GM23338 (cell line): ENCODE data around the gene SLC25A44. TPM values are rescaled to one million over a fixed set of nuclear protein-coding genes. Genes with fewer than 3 reads are reported as not detected.

Experiments used
- ATAC-seq: fragments of 200-7000 bp; cut with Tn5 transposase; 3 replicates; pipeline ENCODE4 v1.9.1; 2020
- DNase-seq: peaks from one replicate; pipeline ENCODE4 v3.0.0-alpha.2; 2015; ENCODE audit warnings: low spot score
- H2AFZ ChIP-seq: fragments of 200-600 bp; sonication (generic); 2 replicates; pipeline ENCODE4 v1.8.0; 2016; ENCODE audit warnings: antibody characterized with exemption, mild to moderate bottlenecking, moderate library complexity
- H3F3A ChIP-seq: fragments of 200-600 bp; sonication (generic); replicated peaks from 2 replicates; pipeline ENCODE4 v1.8.0; 2017; ENCODE audit warnings: antibody characterized with exemption, mixed run types, low read depth
- H3K27ac ChIP-seq: fragments of 200-600 bp; sonication (generic); 2 replicates; pipeline ENCODE4 v1.6.1; 2016; ENCODE audit warnings: low read depth
- H3K27me3 ChIP-seq: fragments of 200-600 bp; sonication (generic); 2 replicates; pipeline ENCODE4 v1.8.0; 2016; ENCODE audit warnings: mild to moderate bottlenecking, mixed run types, moderate library complexity; ENCODE audit not compliant: insufficient read depth
- H3K36me3 ChIP-seq: fragments of 200-600 bp; sonication (generic); 2 replicates; pipeline ENCODE4 v1.8.0; 2016; ENCODE audit warnings: mild to moderate bottlenecking; ENCODE audit not compliant: insufficient read depth
- H3K4me1 ChIP-seq: fragments of 200-600 bp; sonication (generic); 2 replicates; pipeline ENCODE4 v1.8.0; 2016; ENCODE audit warnings: mild to moderate bottlenecking, moderate library complexity; ENCODE audit not compliant: insufficient read depth
- H3K4me2 ChIP-seq: fragments of 200-600 bp; sonication (generic); 2 replicates; pipeline ENCODE4 v1.7.1; 2017; ENCODE audit warnings: mixed run types
- H3K4me3 ChIP-seq: fragments of 200-600 bp; sonication (generic); 2 replicates; pipeline ENCODE4 v1.6.1; 2016; ENCODE audit warnings: mixed run types
- H3K79me2 ChIP-seq: fragments of 200-600 bp; sonication (generic); replicated peaks from 2 replicates; pipeline ENCODE4 v1.8.0; 2017; ENCODE audit warnings: mild to moderate bottlenecking; ENCODE audit not compliant: insufficient read depth
- H3K9me2 ChIP-seq: fragments of 200-600 bp; sonication (generic); 2 replicates; pipeline ENCODE4 v1.8.0; 2017; ENCODE audit not compliant: insufficient read depth
- H4K20me1 ChIP-seq: fragments of 200-600 bp; sonication (generic); replicated peaks from 2 replicates; pipeline ENCODE4 v1.8.0; 2017; ENCODE audit warnings: mild to moderate bottlenecking; ENCODE audit not compliant: insufficient read depth
- H3K27ac Mint-ChIP-seq: 2 replicates; pipeline ENCODE4 v1.8.0; 2020; ENCODE audit warnings: inconsistent platforms, mild to moderate bottlenecking, moderate library complexity, mixed read lengths
- H3K27me3 Mint-ChIP-seq: 3 replicates; pipeline ENCODE4 v1.8.0; 2022; ENCODE audit warnings: low read depth, mild to moderate bottlenecking, moderate library complexity, mixed read lengths, inconsistent platforms; ENCODE audit not compliant: insufficient read depth, poor library complexity
- H3K36me3 Mint-ChIP-seq: 3 replicates; pipeline ENCODE4 v1.8.0; 2021; ENCODE audit warnings: low read depth, mild to moderate bottlenecking, inconsistent platforms, moderate library complexity, mixed read lengths
- H3K4me1 Mint-ChIP-seq: 3 replicates; pipeline ENCODE4 v1.8.0; 2020; ENCODE audit warnings: mild to moderate bottlenecking, inconsistent platforms, mixed read lengths
- H3K4me3 Mint-ChIP-seq: 3 replicates; pipeline ENCODE4 v1.8.0; 2021; ENCODE audit warnings: moderate library complexity, mild to moderate bottlenecking, inconsistent platforms, mixed read lengths
- H3K9me3 Mint-ChIP-seq: 3 replicates; pipeline ENCODE4 v1.8.0; 2020; ENCODE audit warnings: moderate library complexity, mild to moderate bottlenecking, inconsistent platforms, mixed read lengths
- EZH2 ChIP-seq: fragments of 200-600 bp; sonication (generic); IDR thresholded peaks from one replicate; pipeline ENCODE4 v1.8.0; 2017; ENCODE audit warnings: antibody characterized with exemption, mild to moderate bottlenecking, low read depth; ENCODE audit not compliant: unreplicated experiment
- EZH2phosphoT487 ChIP-seq: fragments of 200-600 bp; sonication (generic); IDR thresholded peaks from one replicate; pipeline ENCODE4 v1.8.1; 2018; ENCODE audit warnings: antibody characterized with exemption; ENCODE audit not compliant: unreplicated experiment
- JUNB ChIP-seq: IDR thresholded peaks from one replicate; pipeline ENCODE4 v1.6.1; 2016; ENCODE audit warnings: antibody characterized with exemption; ENCODE audit not compliant: unreplicated experiment
- POLR2AphosphoS5 ChIP-seq: IDR thresholded peaks from 2 replicates; pipeline ENCODE4 v1.6.1; 2016; ENCODE audit warnings: antibody characterized with exemption, low read depth
- ZNF331 ChIP-seq: fragments of 250-450 bp; sonication (Bioruptor Pico); IDR thresholded peaks from 2 replicates; pipeline ENCODE4 v1.5.0; 2020; ENCODE audit warnings: low read depth, mild to moderate bottlenecking, moderate library complexity
- polyA plus RNA-seq: library from polyadenylated mRNA; unstranded; fragments of >200 nt; fragmentation: Nextera tagmentation; extraction: Ambion mirVana; gene quantifications from 2 replicates; pipeline ENCODE4 v1.2.1, GENCODE V29; 2016
- total RNA-seq: library from RNA; depleted of rRNA; stranded (reverse); fragments of >200 nt; shearing (Covaris generic); gene quantifications from 2 replicates; pipeline ENCODE4 v1.2.3, GENCODE V29; 2014
- TF ChIP-seq, protein P1 (sequence below): fragments of 250-450 bp; sonication (Bioruptor Pico); IDR thresholded peaks from 2 replicates; pipeline ENCODE4 v1.5.0; 2020; ENCODE audit warnings: mild to moderate bottlenecking, moderate library complexity
- TF ChIP-seq, protein P2 (sequence below): IDR thresholded peaks from one replicate; pipeline ENCODE4 v1.6.1; 2018; ENCODE audit warnings: antibody characterized with exemption; ENCODE audit not compliant: unreplicated experiment

The SLC25A44 gene
- total and polyA plus RNA-seq, 2 experiments from 2014 or later: 7.0 to 25.1 TPM

DNA sequence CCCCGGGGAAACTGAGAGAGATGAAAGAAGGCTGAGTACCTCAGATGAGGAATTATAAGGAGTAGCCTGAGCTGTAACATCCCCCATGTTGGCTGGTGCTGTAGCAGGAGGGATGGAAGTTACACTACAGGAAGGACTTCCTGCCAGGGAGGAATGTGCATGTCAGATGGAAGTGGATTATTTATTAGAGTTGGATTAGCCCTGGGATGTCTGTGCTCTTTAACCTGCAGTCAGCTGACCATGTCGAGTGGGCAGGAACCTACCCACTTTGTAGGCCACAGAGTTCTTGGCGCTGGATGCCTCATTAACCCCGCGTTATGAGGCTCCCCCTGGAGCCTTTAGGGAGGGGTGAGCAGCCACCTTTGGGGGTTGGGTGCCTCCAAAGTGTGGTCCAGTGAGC lies 41.3 kb upstream of the SLC25A44 start (continued):
- TF ChIP-seq, protein P1, sequence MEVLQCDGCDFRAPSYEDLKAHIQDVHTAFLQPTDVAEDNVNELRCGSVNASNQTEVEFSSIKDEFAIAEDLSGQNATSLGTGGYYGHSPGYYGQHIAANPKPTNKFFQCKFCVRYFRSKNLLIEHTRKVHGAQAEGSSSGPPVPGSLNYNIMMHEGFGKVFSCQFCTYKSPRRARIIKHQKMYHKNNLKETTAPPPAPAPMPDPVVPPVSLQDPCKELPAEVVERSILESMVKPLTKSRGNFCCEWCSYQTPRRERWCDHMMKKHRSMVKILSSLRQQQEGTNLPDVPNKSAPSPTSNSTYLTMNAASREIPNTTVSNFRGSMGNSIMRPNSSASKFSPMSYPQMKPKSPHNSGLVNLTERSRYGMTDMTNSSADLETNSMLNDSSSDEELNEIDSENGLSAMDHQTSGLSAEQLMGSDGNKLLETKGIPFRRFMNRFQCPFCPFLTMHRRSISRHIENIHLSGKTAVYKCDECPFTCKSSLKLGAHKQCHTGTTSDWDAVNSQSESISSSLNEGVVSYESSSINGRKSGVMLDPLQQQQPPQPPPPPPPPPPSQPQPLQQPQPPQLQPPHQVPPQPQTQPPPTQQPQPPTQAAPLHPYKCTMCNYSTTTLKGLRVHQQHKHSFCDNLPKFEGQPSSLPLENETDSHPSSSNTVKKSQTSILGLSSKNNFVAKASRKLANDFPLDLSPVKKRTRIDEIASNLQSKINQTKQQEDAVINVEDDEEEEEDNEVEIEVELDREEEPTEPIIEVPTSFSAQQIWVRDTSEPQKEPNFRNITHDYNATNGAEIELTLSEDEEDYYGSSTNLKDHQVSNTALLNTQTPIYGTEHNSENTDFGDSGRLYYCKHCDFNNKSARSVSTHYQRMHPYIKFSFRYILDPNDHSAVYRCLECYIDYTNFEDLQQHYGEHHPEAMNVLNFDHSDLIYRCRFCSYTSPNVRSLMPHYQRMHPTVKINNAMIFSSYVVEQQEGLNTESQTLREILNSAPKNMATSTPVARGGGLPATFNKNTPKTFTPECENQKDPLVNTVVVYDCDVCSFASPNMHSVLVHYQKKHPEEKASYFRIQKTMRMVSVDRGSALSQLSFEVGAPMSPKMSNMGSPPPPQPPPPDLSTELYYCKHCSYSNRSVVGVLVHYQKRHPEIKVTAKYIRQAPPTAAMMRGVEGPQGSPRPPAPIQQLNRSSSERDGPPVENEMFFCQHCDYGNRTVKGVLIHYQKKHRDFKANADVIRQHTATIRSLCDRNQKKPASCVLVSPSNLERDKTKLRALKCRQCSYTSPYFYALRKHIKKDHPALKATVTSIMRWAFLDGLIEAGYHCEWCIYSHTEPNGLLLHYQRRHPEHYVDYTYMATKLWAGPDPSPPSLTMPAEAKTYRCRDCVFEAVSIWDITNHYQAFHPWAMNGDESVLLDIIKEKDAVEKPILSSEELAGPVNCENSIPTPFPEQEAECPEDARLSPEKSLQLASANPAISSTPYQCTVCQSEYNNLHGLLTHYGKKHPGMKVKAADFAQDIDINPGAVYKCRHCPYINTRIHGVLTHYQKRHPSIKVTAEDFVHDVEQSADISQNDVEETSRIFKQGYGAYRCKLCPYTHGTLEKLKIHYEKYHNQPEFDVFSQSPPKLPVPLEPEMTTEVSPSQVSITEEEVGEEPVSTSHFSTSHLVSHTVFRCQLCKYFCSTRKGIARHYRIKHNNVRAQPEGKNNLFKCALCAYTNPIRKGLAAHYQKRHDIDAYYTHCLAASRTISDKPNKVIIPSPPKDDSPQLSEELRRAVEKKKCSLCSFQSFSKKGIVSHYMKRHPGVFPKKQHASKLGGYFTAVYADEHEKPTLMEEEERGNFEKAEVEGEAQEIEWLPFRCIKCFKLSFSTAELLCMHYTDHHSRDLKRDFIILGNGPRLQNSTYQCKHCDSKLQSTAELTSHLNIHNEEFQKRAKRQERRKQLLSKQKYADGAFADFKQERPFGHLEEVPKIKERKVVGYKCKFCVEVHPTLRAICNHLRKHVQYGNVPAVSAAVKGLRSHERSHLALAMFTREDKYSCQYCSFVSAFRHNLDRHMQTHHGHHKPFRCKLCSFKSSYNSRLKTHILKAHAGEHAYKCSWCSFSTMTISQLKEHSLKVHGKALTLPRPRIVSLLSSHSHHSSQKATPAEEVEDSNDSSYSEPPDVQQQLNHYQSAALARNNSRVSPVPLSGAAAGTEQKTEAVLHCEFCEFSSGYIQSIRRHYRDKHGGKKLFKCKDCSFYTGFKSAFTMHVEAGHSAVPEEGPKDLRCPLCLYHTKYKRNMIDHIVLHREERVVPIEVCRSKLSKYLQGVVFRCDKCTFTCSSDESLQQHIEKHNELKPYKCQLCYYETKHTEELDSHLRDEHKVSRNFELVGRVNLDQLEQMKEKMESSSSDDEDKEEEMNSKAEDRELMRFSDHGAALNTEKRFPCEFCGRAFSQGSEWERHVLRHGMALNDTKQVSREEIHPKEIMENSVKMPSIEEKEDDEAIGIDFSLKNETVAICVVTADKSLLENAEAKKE (CRISPR knock-in tag): no peak
- TF ChIP-seq ZNF331 (no peak), EZH2phosphoT487 (no peak), JUNB (no peak), POLR2AphosphoS5 (no peak)

DNA sequence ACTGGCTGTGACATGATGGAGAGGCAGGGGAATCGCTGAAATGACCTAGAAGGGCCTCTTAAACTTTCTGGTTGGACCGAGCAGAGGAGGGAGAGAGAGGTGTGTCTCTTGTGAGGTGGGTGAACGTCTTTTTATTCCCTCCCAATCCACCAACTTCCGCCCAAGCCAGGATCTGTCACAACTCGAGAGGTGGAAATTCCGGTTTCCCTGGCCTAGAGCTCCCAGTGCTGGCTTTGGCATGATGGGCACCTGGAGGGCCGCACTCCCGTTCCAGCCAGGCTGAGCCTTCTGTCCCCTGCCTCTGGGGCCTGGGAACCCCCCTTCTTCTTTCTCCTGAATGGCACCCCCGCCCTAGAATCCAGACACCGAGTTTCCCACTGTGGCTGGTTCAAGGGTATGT lies 40.5 kb upstream of the SLC25A44 start, which contains the start of gene SEMA4A:
SEMA4A (plus strand) TSS at position 224 of the 400 bp plus-strand sequence. CDS start 994 bp downstream, outside the sequence.
- ATAC-seq (no peak), DNase-seq (peak; percentile 35)
- H3K27ac ChIP-seq: no peak within 1 kb of the TSS
- H3K79me2 ChIP-seq: no peaks in the 10 kb centered on the region
- H3K27me3 ChIP-seq: no peaks in the 10 kb centered on the region
- Mint-ChIP-seq H3K4me1 (peaks cover 62% of the 10 kb centered on the region), H3K9me3 (no peaks in the 10 kb centered on the region), H3K27ac (no peak within 1 kb of the TSS), H3K36me3 (no peaks in the 10 kb centered on the region), H3K4me3 (no peak within 1 kb of the TSS; the same call in 2 of the 3 replicates), H3K27me3 (peaks cover 16% of the 10 kb centered on the region)
- H3K4me3 ChIP-seq: no peak within 1 kb of the TSS
- H3K9me2 ChIP-seq: no peaks in the 10 kb centered on the region
- peaks cover 55% of the 10 kb centered on the region for H3K4me1 ChIP-seq
- no peaks in the 10 kb centered on the region for H3K36me3 ChIP-seq
- no peak within 1 kb of the TSS for H2AFZ ChIP-seq
- H3K4me2 ChIP-seq: peak within 1 kb of the TSS; percentile 48
- peaks cover 4% of the 10 kb centered on the region for H3F3A ChIP-seq
- no peaks in the 10 kb centered on the region for H4K20me1 ChIP-seq
- TF ChIP-seq EZH2: no peak
- TF ChIP-seq, protein P2, sequence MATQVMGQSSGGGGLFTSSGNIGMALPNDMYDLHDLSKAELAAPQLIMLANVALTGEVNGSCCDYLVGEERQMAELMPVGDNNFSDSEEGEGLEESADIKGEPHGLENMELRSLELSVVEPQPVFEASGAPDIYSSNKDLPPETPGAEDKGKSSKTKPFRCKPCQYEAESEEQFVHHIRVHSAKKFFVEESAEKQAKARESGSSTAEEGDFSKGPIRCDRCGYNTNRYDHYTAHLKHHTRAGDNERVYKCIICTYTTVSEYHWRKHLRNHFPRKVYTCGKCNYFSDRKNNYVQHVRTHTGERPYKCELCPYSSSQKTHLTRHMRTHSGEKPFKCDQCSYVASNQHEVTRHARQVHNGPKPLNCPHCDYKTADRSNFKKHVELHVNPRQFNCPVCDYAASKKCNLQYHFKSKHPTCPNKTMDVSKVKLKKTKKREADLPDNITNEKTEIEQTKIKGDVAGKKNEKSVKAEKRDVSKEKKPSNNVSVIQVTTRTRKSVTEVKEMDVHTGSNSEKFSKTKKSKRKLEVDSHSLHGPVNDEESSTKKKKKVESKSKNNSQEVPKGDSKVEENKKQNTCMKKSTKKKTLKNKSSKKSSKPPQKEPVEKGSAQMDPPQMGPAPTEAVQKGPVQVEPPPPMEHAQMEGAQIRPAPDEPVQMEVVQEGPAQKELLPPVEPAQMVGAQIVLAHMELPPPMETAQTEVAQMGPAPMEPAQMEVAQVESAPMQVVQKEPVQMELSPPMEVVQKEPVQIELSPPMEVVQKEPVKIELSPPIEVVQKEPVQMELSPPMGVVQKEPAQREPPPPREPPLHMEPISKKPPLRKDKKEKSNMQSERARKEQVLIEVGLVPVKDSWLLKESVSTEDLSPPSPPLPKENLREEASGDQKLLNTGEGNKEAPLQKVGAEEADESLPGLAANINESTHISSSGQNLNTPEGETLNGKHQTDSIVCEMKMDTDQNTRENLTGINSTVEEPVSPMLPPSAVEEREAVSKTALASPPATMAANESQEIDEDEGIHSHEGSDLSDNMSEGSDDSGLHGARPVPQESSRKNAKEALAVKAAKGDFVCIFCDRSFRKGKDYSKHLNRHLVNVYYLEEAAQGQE: no peak
